A673 (cell line): ENCODE measurements around the gene GRIK2. TPM values are rescaled to one million over a fixed set of nuclear protein-coding genes. Genes with fewer than 3 reads are reported as not detected.

Experiments used
- BruUV-seq: library from RNA; stranded (reverse); fragments of 400-500 nt; replicated peaks from 2 replicates; lab custom pipeline; 2021; lab: Mats Ljungman, UMichigan
- CTCF ChIA-PET: fragments of 300-600 bp; sonication (Branson Sonifier 250); formaldehyde crosslinking; loops from one replicate; lab custom pipeline; 2022; ENCODE audit warnings: antibody characterized with exemption; lab: Charles Lee
- POLR2A ChIA-PET: fragments of 300-600 bp; sonication (Branson Sonifier 250); formaldehyde crosslinking; loops from one replicate; lab custom pipeline; 2022; ENCODE audit warnings: antibody characterized with exemption; ENCODE audit not compliant: low non-redundant PET; lab: Charles Lee
- DNase-seq: peaks from one replicate; pipeline ENCODE4 v3.0.0-alpha.2; 2015; ENCODE audit warnings: low spot score
- H3K27ac ChIP-seq: fragments of 200-600 bp; sonication (generic); 2 replicates; pipeline ENCODE4 v1.5.1; 2016; ENCODE audit warnings: mixed run types, low read depth, mild to moderate bottlenecking, mixed read lengths, antibody characterized with exemption, low read length; ENCODE audit not compliant: poor library complexity, severe bottlenecking
- H3K27me3 ChIP-seq: fragments of 200-600 bp; sonication (generic); replicated peaks from 2 replicates; pipeline ENCODE4 v1.6.1; 2017; ENCODE audit warnings: mixed run types, low read depth, mild to moderate bottlenecking, mixed read lengths, antibody characterized with exemption, low read length; ENCODE audit not compliant: insufficient read depth, poor library complexity
- H3K36me3 ChIP-seq: fragments of 200-600 bp; sonication (generic); 2 replicates; pipeline ENCODE4 v1.6.1; 2016; ENCODE audit warnings: mixed run types, mild to moderate bottlenecking, mixed read lengths, antibody characterized with exemption, low read length; ENCODE audit not compliant: insufficient read depth, poor library complexity, severe bottlenecking
- H3K4me1 ChIP-seq: fragments of 200-600 bp; sonication (generic); 2 replicates; pipeline ENCODE4 v1.6.1; 2017; ENCODE audit warnings: mixed run types, mild to moderate bottlenecking, mixed read lengths, antibody characterized with exemption, low read length; ENCODE audit not compliant: insufficient read depth, poor library complexity, severe bottlenecking
- H3K4me3 ChIP-seq: fragments of 200-600 bp; sonication (generic); 2 replicates; pipeline ENCODE4 v1.5.1; 2016; ENCODE audit warnings: low read depth, mixed run types, mild to moderate bottlenecking, mixed read lengths, low read length; ENCODE audit not compliant: poor library complexity, severe bottlenecking
- H3K9me3 ChIP-seq: fragments of 200-600 bp; sonication (generic); 2 replicates; pipeline ENCODE4 v1.6.1; 2016; ENCODE audit warnings: mixed run types, low read depth, mild to moderate bottlenecking, mixed read lengths, antibody characterized with exemption, low read length; ENCODE audit not compliant: poor library complexity, severe bottlenecking
- EZH2 ChIP-seq: fragments of 200-600 bp; sonication (generic); IDR thresholded peaks from 2 replicates; pipeline ENCODE4 v1.6.1; 2017; ENCODE audit warnings: borderline replicate concordance, low read depth, mild to moderate bottlenecking, mixed read lengths, antibody characterized with exemption, low read length; ENCODE audit not compliant: poor library complexity, severe bottlenecking
- intact Hi-C: fragments of 100-400 bp; cut with micrococcal nuclease; formaldehyde crosslinking; loops from one replicate; pipeline ENCODE4 v1.10.0; 2022; ENCODE audit not compliant: unreplicated experiment
- total RNA-seq: library from RNA; stranded (reverse); gene quantifications from 2 replicates; pipeline ENCODE4 v1.2.3, GENCODE V29; 2021
- TF ChIP-seq, protein P1 (sequence below): fragments of 300-800, 200-600 bp; sonication (generic); conservative IDR thresholded peaks from 2 replicates; pipeline ENCODE4 v1.5.1; 2017; ENCODE audit warnings: low read depth, mild to moderate bottlenecking, antibody characterized with exemption, low read length, moderate library complexity, mixed read lengths

Gene GRIK2
- total RNA-seq, 1 experiment from 2014 or later = 62.1 TPM

DNA sequence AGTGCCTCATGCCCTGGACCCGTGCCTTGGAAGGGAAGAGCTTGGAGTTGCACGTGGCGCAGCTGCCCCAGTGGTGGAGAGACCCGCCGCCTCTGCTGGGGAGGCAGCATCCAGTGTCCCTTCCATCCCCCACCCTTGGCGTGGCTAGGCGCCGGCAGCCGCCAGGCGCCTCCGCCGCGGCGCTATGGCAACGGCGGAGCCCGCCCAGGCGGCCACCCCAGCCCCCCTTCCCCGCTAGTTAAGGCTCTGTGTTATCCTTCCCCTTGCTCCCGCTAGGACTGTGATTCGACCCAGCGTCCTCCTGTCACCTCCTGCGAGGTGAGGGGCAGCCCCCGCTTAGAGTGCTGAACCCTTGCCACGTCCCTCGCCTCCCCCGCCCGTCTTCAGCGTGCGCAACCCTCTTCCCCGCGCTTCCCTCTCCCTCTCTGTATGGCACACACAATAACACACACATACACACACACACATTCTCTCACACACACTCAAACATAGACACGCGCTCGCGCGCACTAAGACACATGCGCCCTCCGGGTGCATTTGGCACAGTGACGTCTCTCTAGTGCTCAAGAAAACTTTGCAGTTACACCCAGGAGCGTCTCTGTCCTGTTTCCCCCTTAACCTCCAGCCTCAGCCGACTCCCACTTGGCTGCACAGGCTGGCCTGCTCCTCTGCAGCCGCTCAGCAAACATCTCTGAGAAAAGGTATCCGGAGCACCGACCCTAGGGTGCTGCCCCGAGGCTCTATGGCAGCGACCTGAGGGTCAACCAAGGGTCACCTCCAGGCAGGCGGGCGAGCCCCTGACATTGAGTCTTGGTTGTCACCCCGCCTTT is 8.5 kb downstream of the GRIK2 start:
- H3K36me3 ChIP-seq = peaks cover 18% of the 10 kb centered on the region
- ChIA-PET POLR2A (no interaction called here), CTCF (no interaction called here)
- no peak overlapping the region for H3K27ac ChIP-seq
- TF ChIP-seq EZH2 = no peak
- TF ChIP-seq, protein P1, sequence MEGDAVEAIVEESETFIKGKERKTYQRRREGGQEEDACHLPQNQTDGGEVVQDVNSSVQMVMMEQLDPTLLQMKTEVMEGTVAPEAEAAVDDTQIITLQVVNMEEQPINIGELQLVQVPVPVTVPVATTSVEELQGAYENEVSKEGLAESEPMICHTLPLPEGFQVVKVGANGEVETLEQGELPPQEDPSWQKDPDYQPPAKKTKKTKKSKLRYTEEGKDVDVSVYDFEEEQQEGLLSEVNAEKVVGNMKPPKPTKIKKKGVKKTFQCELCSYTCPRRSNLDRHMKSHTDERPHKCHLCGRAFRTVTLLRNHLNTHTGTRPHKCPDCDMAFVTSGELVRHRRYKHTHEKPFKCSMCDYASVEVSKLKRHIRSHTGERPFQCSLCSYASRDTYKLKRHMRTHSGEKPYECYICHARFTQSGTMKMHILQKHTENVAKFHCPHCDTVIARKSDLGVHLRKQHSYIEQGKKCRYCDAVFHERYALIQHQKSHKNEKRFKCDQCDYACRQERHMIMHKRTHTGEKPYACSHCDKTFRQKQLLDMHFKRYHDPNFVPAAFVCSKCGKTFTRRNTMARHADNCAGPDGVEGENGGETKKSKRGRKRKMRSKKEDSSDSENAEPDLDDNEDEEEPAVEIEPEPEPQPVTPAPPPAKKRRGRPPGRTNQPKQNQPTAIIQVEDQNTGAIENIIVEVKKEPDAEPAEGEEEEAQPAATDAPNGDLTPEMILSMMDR = no peak
- intact Hi-C loops = no loop called here
- H3K4me3 ChIP-seq = no peak overlapping the region
- no peak for DNase-seq
- no peaks in the 10 kb centered on the region for H3K27me3 ChIP-seq
- peaks cover 10% of the 10 kb centered on the region for H3K4me1 ChIP-seq
- no TSS peak for BruUV-seq
- H3K9me3 ChIP-seq = no peaks in the 10 kb centered on the region

DNA sequence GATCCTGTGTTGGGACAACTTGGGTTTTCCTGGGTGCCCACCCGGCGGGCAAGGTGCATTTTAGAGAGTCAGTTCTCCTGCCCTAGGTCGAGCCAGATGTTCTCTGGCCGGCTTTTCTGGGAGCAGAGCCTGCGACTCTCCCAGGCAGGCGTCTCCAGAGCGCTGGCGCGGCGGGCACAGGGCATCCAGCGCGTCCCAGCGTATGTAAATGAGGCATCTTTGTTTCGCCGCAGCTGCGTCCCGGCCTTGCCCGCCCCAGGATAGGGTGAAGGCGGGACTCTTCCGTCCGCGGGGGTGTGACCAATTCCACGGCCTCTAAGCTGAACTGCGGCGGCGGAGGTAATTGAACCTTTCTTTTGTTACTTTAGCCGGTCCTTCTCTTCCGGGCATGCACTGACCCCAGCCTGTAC is 9.1 kb downstream of the GRIK2 start:
- intact Hi-C loops = no loop called here

DNA sequence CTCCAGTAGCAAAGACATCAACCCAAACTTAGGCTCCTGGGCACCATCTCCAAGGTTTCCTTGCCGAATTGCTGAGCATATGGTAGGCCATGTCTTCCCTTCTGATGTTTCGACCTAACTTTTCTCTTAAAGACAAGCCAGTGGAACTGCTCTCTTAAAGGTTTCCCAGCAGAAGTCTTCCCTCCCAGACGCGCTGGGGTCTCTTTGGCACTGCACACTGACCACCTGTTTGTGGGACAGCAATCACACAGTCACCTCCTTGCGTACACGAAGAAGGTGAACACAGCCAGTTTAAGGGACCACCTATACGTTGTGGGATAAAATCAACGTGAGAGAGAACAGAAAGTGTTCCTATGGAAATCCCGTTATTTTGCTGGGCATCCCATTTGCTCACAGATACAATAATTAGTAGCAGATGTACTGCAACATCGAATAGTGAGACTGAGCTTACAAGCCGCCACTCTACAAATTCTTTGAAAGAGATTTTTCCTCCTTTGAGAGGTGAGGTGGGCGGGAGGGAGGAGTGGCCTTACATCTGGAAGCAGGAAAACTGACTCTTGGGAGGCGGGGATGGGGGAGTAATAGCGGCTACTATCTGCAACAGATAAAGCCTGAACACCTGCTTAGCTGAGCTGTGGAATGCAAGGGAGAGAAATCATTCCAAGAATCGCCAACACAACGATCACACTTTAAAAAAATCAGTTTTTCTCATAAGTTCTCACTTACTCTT is 9.9 kb downstream of the GRIK2 start:
- Histone ChIP-seq H3K4me3 (no peak overlapping the region), H3K9me3 (no peaks in the 10 kb centered on the region), H3K4me1 (peaks cover 13% of the 10 kb centered on the region), H3K27me3 (no peaks in the 10 kb centered on the region), H3K36me3 (peaks cover 16% of the 10 kb centered on the region), H3K27ac (no peak overlapping the region)
- TF ChIP-seq, protein P1 = no peak
- TF ChIP-seq EZH2 = no peak
- intact Hi-C loops = no loop called here
- no peak for DNase-seq
- no TSS peak for BruUV-seq
- ChIA-PET POLR2A (no interaction called here), CTCF (no interaction called here)

More for the DNA sequence above, 9.1 kb downstream of the GRIK2 start:
- no peak overlapping the region for H3K27ac ChIP-seq
- no peak for TF ChIP-seq EZH2
- TF ChIP-seq, protein P1 = no peak
- no peak overlapping the region for H3K4me3 ChIP-seq
- H3K9me3 ChIP-seq = no peaks in the 10 kb centered on the region
- ChIA-PET CTCF (no interaction called here), POLR2A (no interaction called here)
- peaks cover 18% of the 10 kb centered on the region for H3K36me3 ChIP-seq
- H3K27me3 ChIP-seq = no peaks in the 10 kb centered on the region
- H3K4me1 ChIP-seq = peaks cover 9% of the 10 kb centered on the region
- DNase-seq = no peak
- no TSS peak for BruUV-seq
